HL-60 (cell line): ENCODE results near the gene NARS2.
"Not testable (repeated sequence)": the region's sequence is repeated elsewhere in the genome, so short reads cannot be mapped to it uniquely, and the experiment has no call there.

Experiments
- DNase-seq, 2 experiments: peaks; one replicate each; pipeline ENCODE4 v3.0.0-alpha.2; 2010 to 2020; ENCODE audit warnings: low read depth in 1 of 2, low spot score in 1 of 2
- H3K27ac ChIP-seq: fragments of 250-450 bp; sonication (Bioruptor Pico); replicated peaks from 2 replicates; pipeline ENCODE4 v1.5.1; 2020; ENCODE audit warnings: mild to moderate bottlenecking, moderate library complexity
- H3K27me3 ChIP-seq: fragments of 250-450 bp; sonication (Bioruptor Pico); 2 replicates; pipeline ENCODE4 v1.5.1; 2021; ENCODE audit warnings: mild to moderate bottlenecking, moderate library complexity; ENCODE audit not compliant: insufficient read depth, poor library complexity, severe bottlenecking
- H3K4me3 ChIP-seq: replicated peaks from 2 replicates; pipeline ENCODE4 v1.5.1; 2011; ENCODE audit warnings: mild to moderate bottlenecking, control low read depth, low read length; ENCODE audit not compliant: insufficient read depth
- GABPA ChIP-seq: IDR thresholded peaks from 2 replicates; pipeline ENCODE4 v1.6.1; 2012; ENCODE audit warnings: low read depth
- POLR2AphosphoS5 ChIP-seq: IDR thresholded peaks from 2 replicates; pipeline ENCODE4 v1.6.1; 2012; ENCODE audit warnings: low read depth
- REST ChIP-seq: IDR thresholded peaks from 2 replicates; pipeline ENCODE4 v1.6.1; 2012; ENCODE audit warnings: low read depth; ENCODE audit not compliant: insufficient replicate concordance
- SPI1 ChIP-seq: IDR thresholded peaks from 2 replicates; pipeline ENCODE4 v1.6.1; 2012; ENCODE audit warnings: low read depth, mild to moderate bottlenecking, borderline replicate concordance
- TF ChIP-seq, protein P1 (sequence below): IDR thresholded peaks from one replicate; pipeline ENCODE4 v1.5.1; 2011; ENCODE audit warnings: low read length, control low read depth, inconsistent platforms; ENCODE audit not compliant: insufficient read depth

The NARS2 gene

DNA sequence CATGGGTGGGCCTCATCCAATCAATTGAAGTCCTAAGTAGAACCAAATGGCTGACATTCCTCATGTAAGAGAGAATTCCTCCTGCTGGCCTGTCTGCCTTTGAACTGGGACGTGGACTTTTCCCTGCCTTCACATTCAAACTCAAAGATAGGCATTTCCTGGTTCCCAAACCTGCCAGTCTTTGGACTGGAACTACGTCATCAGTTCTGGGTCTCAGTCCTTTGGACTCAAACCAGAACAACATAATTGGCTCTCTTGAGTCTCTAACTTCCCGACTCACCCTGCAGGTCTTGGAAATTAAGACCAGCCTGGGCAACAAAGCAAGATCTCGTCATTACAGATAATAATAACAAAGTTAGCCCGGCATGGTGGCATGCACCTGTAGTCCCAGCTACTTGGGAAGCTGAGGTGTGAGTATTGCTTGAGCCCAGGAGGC, 38.7 kb upstream of the NARS2 start:
- DNase-seq, result no peak
- TF ChIP-seq GABPA (no peak), SPI1 (no peak), POLR2AphosphoS5 (no peak), REST (no peak)
- TF ChIP-seq, protein P1, sequence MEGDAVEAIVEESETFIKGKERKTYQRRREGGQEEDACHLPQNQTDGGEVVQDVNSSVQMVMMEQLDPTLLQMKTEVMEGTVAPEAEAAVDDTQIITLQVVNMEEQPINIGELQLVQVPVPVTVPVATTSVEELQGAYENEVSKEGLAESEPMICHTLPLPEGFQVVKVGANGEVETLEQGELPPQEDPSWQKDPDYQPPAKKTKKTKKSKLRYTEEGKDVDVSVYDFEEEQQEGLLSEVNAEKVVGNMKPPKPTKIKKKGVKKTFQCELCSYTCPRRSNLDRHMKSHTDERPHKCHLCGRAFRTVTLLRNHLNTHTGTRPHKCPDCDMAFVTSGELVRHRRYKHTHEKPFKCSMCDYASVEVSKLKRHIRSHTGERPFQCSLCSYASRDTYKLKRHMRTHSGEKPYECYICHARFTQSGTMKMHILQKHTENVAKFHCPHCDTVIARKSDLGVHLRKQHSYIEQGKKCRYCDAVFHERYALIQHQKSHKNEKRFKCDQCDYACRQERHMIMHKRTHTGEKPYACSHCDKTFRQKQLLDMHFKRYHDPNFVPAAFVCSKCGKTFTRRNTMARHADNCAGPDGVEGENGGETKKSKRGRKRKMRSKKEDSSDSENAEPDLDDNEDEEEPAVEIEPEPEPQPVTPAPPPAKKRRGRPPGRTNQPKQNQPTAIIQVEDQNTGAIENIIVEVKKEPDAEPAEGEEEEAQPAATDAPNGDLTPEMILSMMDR, result no peak
- H3K27me3 ChIP-seq, result no peaks in the 10 kb centered on the region
- no peak overlapping the region for H3K4me3 ChIP-seq
- H3K27ac ChIP-seq, result no peak overlapping the region

DNA sequence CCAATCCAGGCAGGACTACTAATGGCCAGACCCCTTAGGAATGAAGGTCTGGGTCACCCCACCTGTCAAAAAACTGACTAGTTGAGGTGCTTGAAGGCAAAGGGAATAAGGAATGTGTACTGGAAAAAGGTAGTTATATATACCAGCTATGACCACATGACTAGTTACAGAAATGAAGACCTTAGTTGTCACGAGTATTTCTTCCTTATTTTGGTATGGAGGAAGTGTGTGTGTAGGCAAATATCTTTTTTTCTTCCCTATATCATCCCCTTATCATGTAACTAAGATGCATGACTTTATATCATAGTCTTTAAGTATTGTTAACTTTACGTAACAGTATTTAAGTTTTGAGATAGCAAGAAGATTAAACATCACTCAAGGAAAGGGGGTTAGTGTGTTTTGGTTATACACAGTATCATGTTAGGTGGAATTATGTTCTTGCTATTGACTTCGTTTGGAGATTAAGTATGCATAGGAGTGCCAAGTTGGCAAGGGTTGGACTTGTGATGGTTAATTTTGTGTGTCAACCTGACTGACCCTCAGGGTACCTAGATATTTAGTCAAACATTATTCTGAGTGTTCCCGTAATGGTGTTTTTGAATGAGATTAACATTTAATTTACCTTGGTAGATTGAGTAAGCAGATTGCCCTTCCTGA, 38.2 kb upstream of the NARS2 start:
- TF ChIP-seq GABPA, result no peak
- TF ChIP-seq POLR2AphosphoS5, result no peak
- no peak; the same call in 1 of the 2 replicates for TF ChIP-seq SPI1
- no peak for TF ChIP-seq REST
- TF ChIP-seq, protein P1, result no peak
- H3K27me3 ChIP-seq, result no peaks in the 10 kb centered on the region
- H3K4me3 ChIP-seq, result no peak overlapping the region
- DNase-seq, result no peak
- no peak overlapping the region for H3K27ac ChIP-seq

DNA sequence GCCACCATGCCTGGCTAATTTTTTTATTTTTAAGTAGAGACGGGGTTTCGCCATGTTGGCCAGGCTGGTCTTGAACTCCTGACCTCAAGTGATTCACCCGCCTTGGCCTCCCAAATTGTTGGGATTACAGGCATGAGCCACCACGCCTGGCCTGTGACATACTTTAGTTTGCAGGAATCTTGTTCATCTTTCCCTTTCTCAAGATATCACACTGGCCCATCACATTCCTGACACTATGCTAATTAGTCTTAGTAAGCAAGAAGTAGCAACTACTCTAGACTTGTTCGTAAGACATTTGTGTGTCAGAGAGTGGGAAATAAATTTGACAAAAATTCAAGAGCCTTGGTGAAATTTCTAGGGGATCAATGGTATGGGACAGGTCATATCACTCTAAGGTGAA, 34.7 kb upstream of the NARS2 start:
- DNase-seq, H3K27me3 ChIP-seq, H3K27ac ChIP-seq, H3K4me3 ChIP-seq: not testable (repeated sequence)

DNA sequence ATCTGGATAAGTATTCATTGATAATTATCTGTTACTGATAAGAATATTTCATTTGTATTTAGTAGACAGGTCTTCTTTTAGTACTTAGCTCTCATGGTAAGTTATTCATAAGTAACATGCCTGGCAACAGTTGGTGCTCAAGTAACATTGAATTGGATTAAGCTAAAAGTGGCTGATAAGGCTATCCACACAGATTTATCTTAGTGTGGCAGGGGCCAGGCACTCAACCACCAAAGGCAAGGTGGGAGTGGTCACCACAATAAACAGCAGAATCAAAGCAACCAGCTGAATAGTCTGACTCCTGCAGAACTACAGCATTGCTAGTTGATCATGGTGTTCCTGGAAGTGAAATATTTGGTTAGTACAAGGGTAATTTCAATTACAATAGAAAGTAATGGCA, 33.0 kb upstream of the NARS2 start:
- Histone ChIP-seq H3K4me3 (no peak overlapping the region), H3K27ac (no peak overlapping the region), H3K27me3 (no peaks in the 10 kb centered on the region)
- TF ChIP-seq, protein P1, result no peak
- TF ChIP-seq POLR2AphosphoS5 (no peak), GABPA (no peak), SPI1 (no peak)
- DNase-seq, result no peak
